ENCODE measurements around the gene C17orf113. TPM values are rescaled to one million over a fixed set of nuclear protein-coding genes. Genes with fewer than 3 reads are reported as not detected.
A peak's percentile ranks its signal among the peaks of the same experiment; 100 is the strongest.
"Not testable (repeated sequence)": the region's sequence is repeated elsewhere in the genome, so short reads cannot be mapped to it uniquely, and the experiment has no call there.

C17orf113 gene
- total and polyA plus RNA-seq, 4 donors = 0.32 to 0.96 (median 0.62) TPM

GRCh38 chr17:42016941-42017865 is 33.2 kb downstream of the C17orf113 start, which contains the start of gene DNAJC7:
TSS of gene DNAJC7 (minus strand) at chr17:42017439. CDS start at chr17:42017416, 23 bp downstream.
- 0% methylated on average over 65 to 70 of the region's 70 CpGs for WGBS, 2 donors
- Histone ChIP-seq H3K4me1 (ENCODE audit: control insufficient read depth in 1 of 2, insufficient read depth in 2 of 2, low read length in 2 of 2) (no peaks in the 10 kb centered on the region), H3K27ac (ENCODE audit: low read depth in 1 of 2, low read length in 2 of 2) (peak within 1 kb of the TSS; percentile 38 to 76), H3K36me3 (ENCODE audit: control insufficient read depth in 1 of 2, insufficient read depth in 2 of 2, low read length in 1 of 2) (no peaks in the 10 kb centered on the region), H3K9me3 (ENCODE audit: control insufficient read depth, low read length) (no peaks in the 10 kb centered on the region), H3K27me3 (ENCODE audit: control insufficient read depth in 1 of 2, insufficient read depth in 2 of 2, low read length in 1 of 2) (no peaks in the 10 kb centered on the region), H3K4me3 (ENCODE audit: low read length in 2 of 2) (peak within 1 kb of the TSS; percentile 76 to 93)
- ATAC-seq (ENCODE audit: low FRiP score) (peak; percentile 97), DNase-seq (peak; percentile 96 to 97)
- intact Hi-C loops (cut with DNase I) = loop anchor here (5.0 kb wide), 1 partner anchor 50 kb away; the partner anchor contains the start of gene CNP (in 2 of the 2)

GRCh38 chr17:42016411-42016831 is 34.0 kb downstream of the C17orf113 start:
- no peak for DNase-seq
- H3K4me3 ChIP-seq (ENCODE audit: low read length in 2 of 2) = peak overlapping the region; percentile 76 to 93
- H3K9me3 ChIP-seq (ENCODE audit: control insufficient read depth, low read length) = no peaks in the 10 kb centered on the region
- peak overlapping the region in 1 of 2 donors; percentile 76 for H3K27ac ChIP-seq (ENCODE audit: low read depth in 1 of 2, low read length in 2 of 2)
- no peaks in the 10 kb centered on the region for H3K27me3 ChIP-seq (ENCODE audit: control insufficient read depth in 1 of 2, insufficient read depth in 2 of 2, low read length in 1 of 2)
- no peaks in the 10 kb centered on the region for H3K4me1 ChIP-seq (ENCODE audit: control insufficient read depth in 1 of 2, insufficient read depth in 2 of 2, low read length in 2 of 2)
- no peaks in the 10 kb centered on the region for H3K36me3 ChIP-seq (ENCODE audit: control insufficient read depth in 1 of 2, insufficient read depth in 2 of 2, low read length in 1 of 2)
- ATAC-seq (ENCODE audit: low FRiP score) = no peak
- WGBS, 2 donors = 3 to 4% methylated on average over 12 of the region's 12 CpGs
- intact Hi-C loops (cut with DNase I) = loop anchor here (5.0 kb wide), 1 partner anchor 49 kb away; the partner anchor contains the start of gene CNP (in 2 of the 2)

- H3K27me3 ChIP-seq (ENCODE audit: control insufficient read depth in 1 of 2, insufficient read depth in 2 of 2, low read length in 1 of 2); H3K36me3 ChIP-seq (ENCODE audit: control insufficient read depth in 1 of 2, insufficient read depth in 2 of 2, low read length in 1 of 2); DNase-seq; H3K27ac ChIP-seq (ENCODE audit: low read depth in 1 of 2, low read length in 2 of 2); H3K9me3 ChIP-seq (ENCODE audit: control insufficient read depth, low read length); H3K4me1 ChIP-seq (ENCODE audit: control insufficient read depth in 1 of 2, insufficient read depth in 2 of 2, low read length in 2 of 2); H3K4me3 ChIP-seq (ENCODE audit: low read length in 2 of 2); ATAC-seq (ENCODE audit: low FRiP score); intact Hi-C loops (cut with DNase I): not testable (repeated sequence)
- 87 to 91% methylated on average over 12 of the region's 12 CpGs for WGBS, 2 donors
Measured at GRCh38 chr17:42013740-42014139, 36.7 kb downstream of the C17orf113 start.

- intact Hi-C loops (cut with DNase I); ATAC-seq (ENCODE audit: low FRiP score); H3K27ac ChIP-seq (ENCODE audit: low read depth in 1 of 2, low read length in 2 of 2); H3K9me3 ChIP-seq (ENCODE audit: control insufficient read depth, low read length); H3K4me3 ChIP-seq (ENCODE audit: low read length in 2 of 2); DNase-seq; H3K27me3 ChIP-seq (ENCODE audit: control insufficient read depth in 1 of 2, insufficient read depth in 2 of 2, low read length in 1 of 2); H3K4me1 ChIP-seq (ENCODE audit: control insufficient read depth in 1 of 2, insufficient read depth in 2 of 2, low read length in 2 of 2); H3K36me3 ChIP-seq (ENCODE audit: control insufficient read depth in 1 of 2, insufficient read depth in 2 of 2, low read length in 1 of 2): not testable (repeated sequence)
- WGBS, 2 donors = 44 to 66% methylated on average over 4 of the region's 4 CpGs
Measured at GRCh38 chr17:42012363-42012762, 38.0 kb downstream of the C17orf113 start.

GRCh38 chr17:42010898-42011516 is 39.4 kb downstream of the C17orf113 start:
- no peak for ATAC-seq (ENCODE audit: low FRiP score)
- H3K4me1 ChIP-seq (ENCODE audit: control insufficient read depth in 1 of 2, insufficient read depth in 2 of 2, low read length in 2 of 2) = peaks cover 0 to 3% of the 10 kb centered on the region in 2 donors
- intact Hi-C loops (cut with DNase I) = no loop called here

GRCh38 chr17:42010266-42010680 is 40.1 kb downstream of the C17orf113 start:
- intact Hi-C loops (cut with DNase I); H3K27ac ChIP-seq (ENCODE audit: low read depth in 1 of 2, low read length in 2 of 2); DNase-seq; ATAC-seq (ENCODE audit: low FRiP score); H3K9me3 ChIP-seq (ENCODE audit: control insufficient read depth, low read length); H3K36me3 ChIP-seq (ENCODE audit: control insufficient read depth in 1 of 2, insufficient read depth in 2 of 2, low read length in 1 of 2); H3K4me3 ChIP-seq (ENCODE audit: low read length in 2 of 2); H3K27me3 ChIP-seq (ENCODE audit: control insufficient read depth in 1 of 2, insufficient read depth in 2 of 2, low read length in 1 of 2); H3K4me1 ChIP-seq (ENCODE audit: control insufficient read depth in 1 of 2, insufficient read depth in 2 of 2, low read length in 2 of 2): not testable (repeated sequence)
- WGBS, 2 donors = 66 to 67% methylated on average over 9 of the region's 9 CpGs

More at GRCh38 chr17:42010898-42011516, 39.4 kb downstream of the C17orf113 start:
- 94 to 95% methylated on average over 3 of the region's 3 CpGs for WGBS, 2 donors
- Histone ChIP-seq H3K36me3 (ENCODE audit: control insufficient read depth in 1 of 2, insufficient read depth in 2 of 2, low read length in 1 of 2) (no peaks in the 10 kb centered on the region), H3K4me3 (ENCODE audit: low read length in 2 of 2) (no peak overlapping the region), H3K27ac (ENCODE audit: low read depth in 1 of 2, low read length in 2 of 2) (no peak overlapping the region), H3K27me3 (ENCODE audit: control insufficient read depth in 1 of 2, insufficient read depth in 2 of 2, low read length in 1 of 2) (no peaks in the 10 kb centered on the region), H3K9me3 (ENCODE audit: control insufficient read depth, low read length) (no peaks in the 10 kb centered on the region)
- no peak for DNase-seq

GRCh38 chr17:42009170-42009569 is 41.2 kb downstream of the C17orf113 start:
- Histone ChIP-seq H3K36me3 (ENCODE audit: control insufficient read depth in 1 of 2, insufficient read depth in 2 of 2, low read length in 1 of 2) (no peaks in the 10 kb centered on the region), H3K27ac (ENCODE audit: low read depth in 1 of 2, low read length in 2 of 2) (no peak overlapping the region), H3K27me3 (ENCODE audit: control insufficient read depth in 1 of 2, insufficient read depth in 2 of 2, low read length in 1 of 2) (no peaks in the 10 kb centered on the region), H3K4me1 (ENCODE audit: control insufficient read depth in 1 of 2, insufficient read depth in 2 of 2, low read length in 2 of 2) (peaks cover 0 to 3% of the 10 kb centered on the region in 2 donors), H3K4me3 (ENCODE audit: low read length in 2 of 2) (no peak overlapping the region), H3K9me3 (ENCODE audit: control insufficient read depth, low read length) (no peaks in the 10 kb centered on the region)
- DNase-seq (no peak), ATAC-seq (ENCODE audit: low FRiP score) (no peak)
- intact Hi-C loops (cut with DNase I) = no loop called here
- WGBS, 2 donors = 72 to 76% methylated on average over 4 of the region's 4 CpGs

GRCh38 chr17:42005166-42005565 is 45.2 kb downstream of the C17orf113 start:
- Histone ChIP-seq H3K4me1 (ENCODE audit: control insufficient read depth in 1 of 2, insufficient read depth in 2 of 2, low read length in 2 of 2) (no peaks in the 10 kb centered on the region), H3K4me3 (ENCODE audit: low read length in 2 of 2) (no peak overlapping the region), H3K9me3 (ENCODE audit: control insufficient read depth, low read length) (no peaks in the 10 kb centered on the region), H3K36me3 (ENCODE audit: control insufficient read depth in 1 of 2, insufficient read depth in 2 of 2, low read length in 1 of 2) (peaks cover 2 to 4% of the 10 kb centered on the region in 2 donors), H3K27ac (ENCODE audit: low read depth in 1 of 2, low read length in 2 of 2) (no peak overlapping the region), H3K27me3 (ENCODE audit: control insufficient read depth in 1 of 2, insufficient read depth in 2 of 2, low read length in 1 of 2) (no peaks in the 10 kb centered on the region)
- WGBS, 2 donors = 72 to 80% methylated on average over 1 of the region's 1 CpG
- DNase-seq = no peak
- intact Hi-C loops (cut with DNase I) = no loop called here
- no peak for ATAC-seq (ENCODE audit: low FRiP score)
